GM18517 (cell line): Measurements from ENCODE around the gene CXCL3.

Experiments used
- ATAC-seq: cut with Tn5 transposase; IDR thresholded peaks from one replicate; pipeline ENCODE4 v1.9.1; 2021; ENCODE audit warnings: mild to moderate bottlenecking, moderate library complexity; ENCODE audit not compliant: unreplicated experiment

CXCL3 gene

DNA sequence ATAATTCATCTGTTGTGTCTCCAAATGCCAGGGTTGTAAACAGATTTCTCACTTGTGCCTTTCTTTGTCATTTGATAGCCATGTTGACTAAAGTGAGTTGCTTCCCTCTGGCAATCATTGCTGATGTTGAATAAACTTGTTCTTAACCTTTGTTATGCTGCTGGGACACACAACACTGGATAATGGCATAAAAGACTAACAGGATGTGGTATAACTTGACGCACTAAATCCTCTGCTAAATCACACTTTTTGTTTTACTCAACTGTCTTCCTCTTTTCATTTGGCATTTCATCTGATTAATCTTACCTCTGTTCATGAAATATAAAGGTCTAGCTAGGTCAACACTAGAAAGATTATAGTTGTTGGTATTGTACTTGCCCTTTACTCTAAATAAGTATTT, 22.4 kb downstream of the CXCL3 start:
- ATAC-seq = no peak

DNA sequence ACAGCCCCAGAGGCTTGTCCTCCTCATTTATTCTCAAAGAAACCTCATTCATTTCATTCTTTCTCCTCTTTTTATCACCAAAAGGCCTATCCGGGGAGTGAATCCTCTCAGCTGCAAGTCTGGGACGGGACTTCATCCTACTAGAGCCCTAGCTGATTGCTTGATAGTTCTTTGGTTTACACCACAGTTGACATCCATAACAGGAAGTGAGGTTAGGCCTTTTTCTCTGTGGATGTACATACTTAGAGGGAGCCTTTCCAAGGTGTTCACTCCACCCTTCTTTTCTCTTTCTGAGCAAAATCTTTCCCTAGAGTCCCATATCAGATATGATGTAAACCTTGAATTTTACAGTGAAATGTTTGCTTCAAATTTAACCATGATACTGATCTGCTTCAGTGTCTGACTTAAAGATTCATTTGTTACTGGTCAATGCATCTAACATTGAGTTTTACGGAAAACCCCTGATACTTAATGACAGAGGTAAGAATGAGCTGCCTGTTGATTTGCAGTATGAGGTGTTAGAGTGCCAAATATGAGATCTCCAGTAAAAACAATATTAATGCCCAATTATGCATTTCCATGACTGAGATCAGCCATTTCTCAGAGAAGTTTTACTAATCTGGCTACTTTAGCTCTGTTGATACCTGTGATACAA, 23.2 kb downstream of the CXCL3 start:
- no peak for ATAC-seq

DNA sequence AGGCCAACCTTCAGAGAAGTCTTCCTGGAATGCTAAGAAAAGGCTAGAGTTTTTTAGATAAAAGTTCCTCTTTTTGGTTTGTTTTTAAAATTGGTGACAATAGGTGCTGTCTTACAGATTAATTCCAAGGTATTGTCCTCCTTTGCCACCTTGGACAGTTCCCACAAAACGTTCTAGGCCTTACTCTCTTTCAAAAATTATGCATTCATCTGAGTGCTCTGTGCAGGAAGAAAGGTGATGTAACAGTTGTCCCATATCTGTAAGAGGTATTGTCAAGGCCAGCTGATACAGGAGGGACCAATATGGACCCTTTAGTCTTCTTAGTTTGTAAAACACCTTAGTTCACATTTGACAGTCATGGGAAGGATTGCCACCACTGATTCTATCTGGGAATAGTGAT, 24.2 kb downstream of the CXCL3 start:
- ATAC-seq = no peak

GRCh38 chr4:74013264-74013663, 25.2 kb downstream of the CXCL3 start:
- no peak for ATAC-seq

DNA sequence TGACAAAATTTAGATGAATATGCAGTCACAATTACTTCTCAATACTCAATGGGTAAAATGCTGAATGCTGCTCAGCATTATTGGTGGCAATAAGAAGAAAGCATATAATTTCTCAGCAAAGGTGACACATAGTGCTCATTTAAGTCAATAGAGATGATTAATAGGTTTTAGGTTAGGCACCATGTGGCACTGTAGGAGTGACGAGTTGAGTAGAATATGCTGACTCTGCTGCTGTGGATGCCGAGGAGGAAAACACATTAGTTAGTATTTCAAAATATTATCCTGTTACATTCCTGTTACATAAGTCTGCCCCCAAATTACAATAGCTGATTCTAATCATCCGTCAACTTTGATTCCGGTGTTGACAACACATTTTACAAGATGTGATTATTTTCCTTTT, 26.4 kb downstream of the CXCL3 start:
- ATAC-seq = no peak

DNA sequence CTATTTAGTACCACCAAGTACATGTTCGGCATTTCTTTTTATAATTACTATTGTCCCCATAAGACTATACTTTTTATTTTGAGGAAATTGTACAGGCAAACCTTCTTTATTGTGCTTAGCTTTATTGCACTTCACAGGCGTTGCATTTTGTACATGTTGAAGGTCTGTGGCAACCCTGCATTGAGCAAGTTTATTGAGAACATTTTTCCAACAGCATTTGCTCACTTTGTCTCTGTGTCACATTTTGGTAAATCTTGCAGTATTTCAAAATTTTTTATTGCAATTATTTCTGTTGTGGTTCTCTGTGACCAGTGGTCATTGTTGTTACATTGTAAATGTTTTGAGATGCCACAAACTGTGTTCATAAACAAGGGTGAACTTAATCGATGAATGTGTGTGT, 29.2 kb downstream of the CXCL3 start:
- no peak for ATAC-seq

DNA sequence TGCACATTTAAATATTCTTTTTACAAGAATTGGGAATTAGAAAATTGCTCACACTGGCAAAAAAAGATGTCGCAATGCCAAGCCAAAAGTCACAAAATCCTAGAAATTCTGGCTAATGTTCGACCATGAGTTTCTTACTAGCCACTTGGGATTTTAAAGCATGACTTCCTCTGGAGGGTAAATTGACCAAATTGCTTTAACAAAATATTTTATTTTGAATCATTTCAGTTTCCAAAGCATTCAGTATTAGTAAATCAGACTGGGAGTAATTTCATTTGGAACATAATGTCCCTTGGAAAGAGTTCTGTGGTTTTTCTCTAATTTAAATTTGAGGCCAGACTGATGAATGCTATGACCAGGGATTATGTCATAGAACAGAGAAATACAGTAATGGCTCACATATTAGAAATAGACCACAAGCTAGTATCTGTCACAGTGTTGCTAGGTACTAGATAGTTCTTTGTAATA, 32.4 kb downstream of the CXCL3 start:
- ATAC-seq = no peak

- ATAC-seq = no peak
Measured at GRCh38 chr4:74005528-74005927, 33.0 kb downstream of the CXCL3 start.

DNA sequence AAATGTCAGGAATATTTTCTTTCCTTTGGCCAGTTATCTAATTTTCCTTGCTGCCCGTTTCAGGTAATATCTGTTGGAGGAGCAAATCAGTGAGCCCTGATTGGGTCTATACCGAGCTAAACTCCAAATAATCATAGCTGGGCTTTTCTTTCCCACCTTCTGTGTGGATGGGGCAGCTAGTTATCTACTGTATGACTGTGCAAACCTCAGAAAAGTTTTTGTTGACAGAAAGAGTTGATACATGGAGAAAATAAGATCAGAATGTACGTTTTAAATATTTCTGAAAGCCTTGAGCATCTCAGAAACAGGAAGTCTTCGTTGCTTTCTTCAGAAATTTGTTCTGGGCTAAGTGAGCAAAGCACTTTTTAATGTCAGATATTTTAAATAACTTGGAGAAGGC, 33.8 kb downstream of the CXCL3 start:
- ATAC-seq = no peak

- ATAC-seq = no peak
Measured at GRCh38 chr4:74000301-74000700, 38.2 kb downstream of the CXCL3 start.

DNA sequence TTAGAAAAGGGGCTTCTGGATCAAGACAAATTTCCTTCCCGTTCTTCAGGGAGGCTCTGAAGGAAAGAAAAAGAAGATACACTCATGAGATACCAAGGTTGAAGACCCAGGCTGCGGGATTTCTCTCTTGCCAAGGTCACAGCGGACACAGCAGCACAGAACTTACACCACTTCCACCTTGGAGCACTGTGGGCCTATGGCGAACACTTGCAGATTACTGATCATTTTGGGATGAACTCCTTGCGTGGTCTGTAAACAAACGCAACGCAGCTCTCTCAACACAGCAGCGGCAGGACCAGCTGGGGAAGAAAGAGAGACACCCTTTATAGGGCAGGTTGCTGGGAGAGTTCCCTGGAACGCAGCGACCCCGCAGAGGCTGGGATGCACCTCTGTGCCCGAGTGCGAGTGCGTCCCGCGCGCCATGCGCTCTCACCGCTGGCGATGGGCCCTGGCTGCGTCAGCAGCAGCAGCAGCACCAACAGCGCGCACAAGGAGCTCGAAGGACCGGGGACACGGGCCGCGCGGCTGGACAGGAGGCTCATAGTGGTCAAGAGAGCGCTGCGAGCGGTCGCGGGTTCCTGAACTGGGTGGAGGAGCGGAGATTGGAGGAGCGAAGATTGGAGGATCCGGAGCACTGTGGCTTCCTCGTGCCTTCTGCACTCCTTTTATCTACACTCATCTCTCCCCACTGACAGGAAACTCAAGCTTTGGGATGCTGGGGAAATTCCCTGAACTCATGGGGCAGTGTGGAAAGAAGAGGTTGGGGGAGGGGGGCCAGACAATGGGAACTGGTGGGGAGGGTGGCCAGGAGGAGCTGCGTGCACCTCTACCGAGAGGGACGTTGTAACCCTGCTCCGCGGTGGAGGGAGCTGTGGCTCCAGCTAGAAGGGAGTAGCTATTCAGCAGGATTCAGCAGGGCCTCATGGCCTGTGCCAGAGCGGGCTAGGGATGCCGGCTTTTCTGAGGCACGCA, 40.2 kb downstream of the CXCL3 start, which contains the start of gene CXCL5:
TSS of gene CXCL5 (minus strand) at position 638 of the 972 bp plus-strand sequence. CDS start at position 542, 96 bp downstream.
- ATAC-seq = no peak

DNA sequence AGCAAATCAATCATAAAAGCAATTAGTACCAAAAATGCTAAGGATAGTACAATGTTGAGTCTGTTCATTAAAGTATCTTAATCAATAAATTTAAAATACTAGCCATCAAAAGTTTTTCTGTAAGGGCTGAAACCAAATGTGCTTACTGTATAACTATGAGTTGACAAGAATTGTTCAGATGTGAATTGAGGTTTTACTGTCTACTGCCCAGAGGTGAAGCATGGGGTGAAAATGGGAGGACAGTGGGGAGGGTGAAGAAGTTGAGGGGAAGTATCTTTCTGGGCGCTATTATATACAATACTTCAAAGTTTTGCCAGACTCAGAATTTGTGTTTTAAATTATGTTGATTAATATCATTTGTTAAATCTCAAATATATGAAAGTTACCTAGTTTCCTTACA, 46.4 kb downstream of the CXCL3 start:
- ATAC-seq = no peak

GRCh38 chr4:73991742-73992000, 46.8 kb downstream of the CXCL3 start:
- ATAC-seq = no peak

GRCh38 chr4:73990988-73991741, 47.3 kb downstream of the CXCL3 start:
- no peak for ATAC-seq

DNA sequence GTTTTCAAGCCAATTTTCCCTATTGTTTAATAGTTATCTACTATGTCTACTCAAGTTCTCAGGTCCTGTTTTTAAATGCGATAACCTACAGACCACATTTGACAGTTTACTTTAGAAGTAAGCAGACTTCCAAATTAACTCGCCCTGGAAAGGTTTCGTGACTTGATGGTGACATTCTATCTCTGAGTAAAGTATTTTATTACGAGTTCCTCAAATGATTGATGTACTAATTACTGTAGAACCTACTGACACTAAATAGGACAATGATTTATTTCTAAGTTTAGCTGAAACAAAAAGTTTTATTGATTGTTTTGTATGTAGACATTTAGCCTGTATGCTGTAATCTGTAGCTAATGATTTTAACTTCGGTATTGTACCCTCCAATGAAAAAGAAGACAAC, 48.6 kb downstream of the CXCL3 start:
- no peak for ATAC-seq

- no peak for ATAC-seq
Measured at GRCh38 chr4:73989031-73989430, 49.5 kb downstream of the CXCL3 start.

GRCh38 chr4:73988061-73988460, 50.4 kb downstream of the CXCL3 start, which contains the start of gene PPBP:
PPBP (minus strand) TSS chr4:73988190; CDS start chr4:73988103, 87 bp downstream.
- ATAC-seq = no peak
